HEK293T (cell line): ENCODE measurements around the gene TRIP4.

ENCODE experiments used
- ARNT ChIP-seq: fragments of 450-650 bp; IDR thresholded peaks from 2 replicates; pipeline ENCODE4 v1.6.1; 2017; ENCODE audit warnings: mild to moderate bottlenecking
- SP1 ChIP-seq: fragments of 450-650 bp; IDR thresholded peaks from 2 replicates; pipeline ENCODE4 v1.6.1; 2017
- SUZ12 ChIP-seq: fragments of 450-650 bp; IDR thresholded peaks from 2 replicates; pipeline ENCODE4 v1.6.1; 2016; ENCODE audit warnings: mild to moderate bottlenecking

- TF ChIP-seq ARNT (no peak), SP1 (no peak), SUZ12 (no peak)
Measured at GRCh38 chr15:64493641-64494040, 106.0 kb downstream of the TRIP4 start.
